NCI-H460 (cell line): ENCODE results near the gene GSS. TPM values are rescaled to one million over a fixed set of nuclear protein-coding genes. Genes with fewer than 3 reads are reported as not detected.

Experiments
- DNase-seq: peaks from one replicate; pipeline ENCODE4 v3.0.0-alpha.2; 2016; ENCODE audit warnings: low read depth; ENCODE audit errors: extremely low read depth
- total RNA-seq: library from RNA; depleted of rRNA; stranded (reverse); fragments of >200 nt; shearing (Covaris generic); gene quantifications from 2 replicates; pipeline ENCODE4 v1.2.3, GENCODE V29; 2014

The GSS gene
- total RNA-seq, 1 experiment from 2014 or later: 100.0 TPM

DNA sequence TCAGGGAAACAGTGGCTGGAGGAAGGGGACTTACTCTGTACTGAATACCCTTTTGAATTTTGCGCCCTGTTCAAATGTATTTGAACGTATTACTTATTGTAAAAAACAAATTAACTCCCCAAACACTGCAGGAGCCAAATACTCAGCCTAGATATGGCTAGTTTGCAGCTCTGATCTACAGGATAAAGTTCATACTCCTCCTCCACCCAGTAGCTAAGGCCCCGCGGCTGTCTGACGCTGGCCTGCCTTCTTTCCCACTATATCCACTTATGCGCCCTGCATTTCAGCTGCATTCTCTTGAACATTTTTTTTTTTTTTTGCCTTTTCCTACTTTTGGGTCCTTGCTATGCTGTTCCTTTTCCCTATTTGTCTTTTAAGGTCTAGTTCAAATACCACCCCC, 6.5 kb downstream of the GSS start:
- no peak for DNase-seq

DNA sequence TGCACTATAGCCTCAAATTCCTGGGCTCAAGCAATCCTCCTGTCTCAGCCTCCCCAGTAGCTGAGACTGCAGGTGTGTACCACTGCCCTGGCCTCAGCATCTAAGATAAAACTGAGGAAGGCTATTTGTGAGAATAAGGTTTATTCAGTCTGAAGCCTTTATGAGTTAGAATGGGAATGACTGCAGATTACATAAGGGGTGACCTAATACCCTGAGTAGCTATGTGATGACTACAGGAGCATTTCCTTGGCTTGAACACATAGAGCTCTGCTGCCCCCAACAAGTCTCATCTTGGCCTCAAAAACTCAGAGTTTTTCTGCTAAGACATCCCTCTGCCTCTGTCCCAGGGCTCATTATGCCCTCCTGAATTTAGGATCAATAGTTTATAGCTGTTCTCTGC, 7.6 kb downstream of the GSS start:
- no peak for DNase-seq

DNA sequence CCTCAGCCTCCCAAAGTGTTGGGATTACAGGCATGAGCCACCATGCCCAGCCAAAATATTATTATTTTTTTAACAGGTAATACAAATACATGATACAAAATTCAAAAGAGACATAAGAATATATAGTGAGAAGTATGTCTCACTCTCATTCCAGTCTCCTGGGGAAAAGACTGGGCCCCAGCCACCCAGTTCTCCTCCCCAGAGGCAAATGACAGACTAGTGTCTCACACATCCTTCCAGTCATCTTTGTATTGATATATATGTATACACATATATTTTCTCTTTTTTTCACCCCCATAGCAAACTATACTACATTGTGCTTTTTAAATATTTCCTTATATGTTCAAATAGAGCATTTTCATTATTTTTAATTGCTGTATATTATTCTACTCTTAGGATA, 8.3 kb downstream of the GSS start:
- DNase-seq: no peak

DNA sequence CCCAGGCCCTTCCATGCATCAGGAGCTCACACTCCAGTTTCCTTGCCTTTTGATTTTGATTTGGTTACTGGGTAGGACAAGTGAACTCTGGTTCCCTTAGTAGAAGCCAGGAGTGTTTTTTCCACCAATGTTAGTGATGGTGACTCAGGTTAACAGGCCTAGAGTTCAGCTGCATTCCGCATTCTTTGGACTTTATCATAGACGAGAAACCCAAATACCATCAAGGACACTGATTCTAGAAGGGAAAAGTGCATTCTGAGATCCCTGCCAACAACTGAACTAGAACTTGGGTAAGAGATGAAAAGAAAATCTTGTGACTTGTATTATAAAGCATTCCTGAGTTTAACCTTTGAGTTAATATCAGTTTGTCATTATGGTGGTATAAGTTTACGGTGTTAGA, 8.9 kb downstream of the GSS start:
- DNase-seq: no peak

DNA sequence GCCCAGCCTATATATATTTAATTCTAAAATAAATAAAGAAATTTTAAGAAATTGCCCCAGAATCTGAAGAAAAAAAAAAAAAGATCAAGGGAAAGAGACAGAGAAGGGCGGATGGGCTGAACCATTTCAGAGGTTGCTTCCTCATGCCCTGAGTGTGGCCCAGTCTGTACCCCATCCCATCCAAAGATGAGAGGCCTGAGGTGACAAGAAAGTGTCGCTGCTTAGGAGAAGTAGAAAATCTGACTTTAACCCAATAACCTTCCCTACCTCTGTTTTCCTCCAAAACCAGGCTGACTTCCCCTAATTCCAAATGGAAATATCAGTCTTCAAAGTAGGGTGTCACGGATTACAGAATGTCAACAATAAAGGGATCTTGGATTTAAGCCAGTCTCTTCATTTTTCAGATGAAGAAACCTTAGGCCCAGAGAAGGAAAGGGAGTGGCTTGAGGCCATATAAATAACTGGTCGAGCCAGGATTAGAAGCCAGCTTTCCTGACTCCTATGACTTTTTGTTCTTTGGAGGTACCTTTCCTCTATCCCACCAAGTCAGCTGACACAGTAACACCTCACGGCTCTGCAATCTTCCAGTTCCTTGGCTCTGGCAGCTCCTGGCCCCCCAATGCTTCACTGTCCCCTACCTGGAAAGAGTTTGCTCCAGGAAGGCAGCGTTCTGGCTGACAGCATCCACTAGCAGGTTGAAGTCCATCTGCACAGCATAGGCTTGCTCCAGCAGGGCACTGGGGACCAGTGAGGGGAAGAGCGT, 10.1 kb downstream of the GSS start:
- DNase-seq: no peak

DNA sequence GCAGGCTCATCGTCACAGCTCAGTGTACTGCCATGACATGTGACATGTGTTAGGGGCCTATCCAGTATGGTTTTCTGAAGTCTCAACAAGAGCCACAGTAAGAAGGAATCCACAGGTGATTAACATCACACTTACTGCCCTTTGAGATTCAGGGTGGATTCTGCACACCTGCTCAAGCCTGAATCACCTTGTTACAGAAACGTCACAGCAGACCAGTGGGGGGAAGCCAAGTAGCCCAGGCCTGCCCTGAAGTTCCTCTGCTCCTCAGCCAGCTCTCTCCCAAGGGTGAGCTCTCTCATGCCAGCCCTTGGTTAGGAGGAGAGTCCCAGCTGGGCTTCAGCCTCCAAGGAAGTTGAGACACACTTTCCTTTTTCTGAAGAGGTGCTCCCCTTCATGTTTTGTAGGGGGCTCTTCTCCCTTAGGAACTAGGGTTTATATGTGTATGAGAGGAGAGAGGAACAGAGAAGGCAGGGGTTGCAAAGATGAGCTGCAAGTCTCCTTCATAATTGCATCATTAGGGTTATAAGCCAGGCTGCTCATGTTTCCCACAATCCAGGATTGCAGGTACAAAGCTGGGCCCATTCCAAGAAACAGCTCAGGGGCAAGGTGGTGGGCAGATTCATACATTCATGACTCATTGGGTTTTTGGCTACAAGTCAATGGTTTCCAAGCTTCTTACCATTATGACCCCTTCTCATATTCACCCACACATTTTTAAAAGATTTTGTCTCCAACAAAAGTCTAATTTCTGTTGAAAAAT, 11.6 kb downstream of the GSS start:
- DNase-seq: no peak

DNA sequence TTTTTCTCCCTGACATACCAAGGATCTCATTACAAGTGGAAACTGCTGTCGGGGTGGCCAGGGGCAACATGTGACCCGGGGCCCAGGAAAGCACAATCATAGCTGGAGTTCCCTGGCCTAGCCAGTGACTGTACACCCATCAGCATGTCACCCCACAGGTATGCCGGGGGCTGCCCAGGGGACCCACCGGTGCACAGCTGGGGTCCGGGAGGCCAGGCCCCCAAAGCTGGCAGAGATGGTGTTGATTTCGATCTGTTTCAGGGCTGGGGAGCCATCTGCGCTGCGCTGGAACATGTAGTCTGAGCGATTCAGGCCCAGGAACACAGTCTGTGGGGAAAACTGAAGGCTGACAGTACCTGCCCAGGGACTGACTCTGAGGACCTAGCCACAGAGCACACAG, 13.3 kb downstream of the GSS start:
- DNase-seq: no peak

DNA sequence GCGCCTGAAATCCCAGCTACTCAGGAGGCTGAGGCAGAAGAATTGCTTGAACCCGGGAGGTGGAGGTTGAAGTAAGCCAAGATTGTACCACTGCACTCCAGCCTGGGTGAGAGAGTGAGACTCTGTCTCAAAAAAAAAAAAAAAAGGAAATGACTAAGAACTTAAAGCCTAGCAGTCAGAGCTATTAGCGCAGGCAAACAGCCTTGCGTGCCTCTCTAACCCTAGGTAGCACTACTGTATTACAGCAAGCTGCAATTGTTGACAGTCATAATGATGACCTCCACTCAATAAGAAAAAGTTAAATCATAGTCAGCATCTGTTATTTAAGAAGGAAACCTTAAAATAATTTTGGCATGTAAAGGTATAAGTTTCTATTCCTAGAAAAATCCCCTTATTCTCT, 14.4 kb downstream of the GSS start:
- no peak for DNase-seq

DNA sequence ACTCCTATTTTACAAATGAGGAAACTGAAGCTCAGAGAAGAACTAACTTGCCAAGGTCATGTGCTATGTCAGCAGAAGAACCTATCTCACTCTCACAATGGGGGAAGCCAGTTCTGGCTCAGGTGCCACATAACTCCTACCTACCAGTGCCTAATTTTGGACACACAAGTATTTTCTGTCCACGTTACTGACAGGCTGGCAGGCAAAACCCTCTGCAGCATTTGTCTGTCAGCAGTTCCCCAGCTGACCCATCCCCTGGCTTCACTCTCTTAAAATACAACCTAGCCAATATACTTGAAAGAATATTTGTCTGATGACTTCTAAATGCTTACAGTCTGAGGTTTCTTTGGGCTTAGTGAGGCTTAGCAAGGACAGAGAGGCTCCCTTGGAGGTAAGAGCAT, 15.5 kb downstream of the GSS start:
- DNase-seq: no peak

DNA sequence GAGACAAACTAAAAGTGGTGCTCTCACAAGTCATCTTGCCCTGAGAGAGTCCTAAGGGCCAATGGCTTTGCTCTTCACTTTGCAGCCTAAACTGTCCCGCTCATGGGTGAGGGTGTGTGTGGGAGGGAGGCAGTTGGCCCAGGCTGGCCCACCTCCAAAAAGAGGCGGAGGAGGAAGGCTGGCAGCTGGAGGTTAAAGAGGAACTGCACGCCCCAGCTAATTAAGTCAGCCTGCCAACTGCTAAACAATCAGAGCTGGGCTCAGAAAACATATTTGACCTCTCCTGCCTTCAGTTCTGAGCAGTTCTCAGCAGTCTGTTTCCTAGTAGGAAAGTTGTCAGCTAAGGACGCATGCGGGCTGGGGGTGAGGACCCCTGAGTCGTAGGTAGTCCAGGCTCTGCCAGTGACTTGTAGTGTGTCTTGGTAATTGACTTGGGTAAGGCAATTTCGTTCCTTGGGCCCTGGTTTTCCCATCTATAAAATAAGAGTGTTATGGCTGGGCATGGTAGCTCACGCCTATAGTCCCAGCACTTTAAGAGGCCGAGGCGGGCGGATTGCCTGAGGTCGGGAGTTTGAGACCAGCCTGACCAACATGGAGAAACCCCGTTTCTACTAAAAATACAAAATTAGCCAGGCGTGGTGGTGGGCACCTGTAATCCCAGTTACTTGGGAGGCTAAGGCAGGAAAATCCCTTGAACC, 17.0 kb downstream of the GSS start:
- DNase-seq: no peak

DNA sequence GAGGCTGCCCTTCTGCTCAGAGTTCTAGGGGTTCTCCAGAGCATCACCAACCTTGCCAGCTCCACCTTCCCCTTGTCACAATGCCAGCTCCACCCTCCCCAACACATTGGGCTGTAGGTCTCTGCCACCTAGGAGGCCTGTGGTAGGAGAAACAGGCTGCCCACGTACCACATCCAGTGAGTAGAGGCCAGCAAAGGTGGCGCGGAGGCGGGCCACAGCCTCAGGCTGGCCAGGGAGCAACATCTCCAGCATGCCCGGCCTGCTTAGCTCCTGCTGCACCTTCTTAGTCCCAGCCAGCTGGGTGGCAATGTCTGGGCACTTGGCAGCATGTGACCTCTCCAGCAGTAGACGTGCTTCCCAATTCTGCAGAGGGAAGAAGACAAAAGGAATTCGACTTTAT, 23.8 kb downstream of the GSS start:
- DNase-seq: no peak

DNA sequence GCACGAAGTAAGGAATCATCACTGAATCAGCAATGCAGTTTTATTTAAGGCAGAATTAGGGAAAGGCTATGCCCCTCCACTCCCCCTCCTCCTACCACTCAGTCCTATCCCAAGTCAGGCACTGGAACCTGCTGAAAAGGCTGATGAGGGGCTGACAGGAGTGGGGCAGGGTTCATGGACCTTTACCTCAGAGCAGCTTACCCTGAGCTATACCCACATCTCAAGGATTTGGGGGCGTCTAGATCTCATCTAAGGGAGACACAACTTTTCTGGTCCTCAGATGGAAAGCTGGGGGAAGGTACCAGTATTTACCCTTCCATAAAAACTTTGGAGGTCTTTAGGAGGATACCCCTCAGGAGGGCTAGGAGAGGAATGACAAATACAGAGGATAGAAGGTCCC, 27.2 kb downstream of the GSS start:
- DNase-seq: no peak

DNA sequence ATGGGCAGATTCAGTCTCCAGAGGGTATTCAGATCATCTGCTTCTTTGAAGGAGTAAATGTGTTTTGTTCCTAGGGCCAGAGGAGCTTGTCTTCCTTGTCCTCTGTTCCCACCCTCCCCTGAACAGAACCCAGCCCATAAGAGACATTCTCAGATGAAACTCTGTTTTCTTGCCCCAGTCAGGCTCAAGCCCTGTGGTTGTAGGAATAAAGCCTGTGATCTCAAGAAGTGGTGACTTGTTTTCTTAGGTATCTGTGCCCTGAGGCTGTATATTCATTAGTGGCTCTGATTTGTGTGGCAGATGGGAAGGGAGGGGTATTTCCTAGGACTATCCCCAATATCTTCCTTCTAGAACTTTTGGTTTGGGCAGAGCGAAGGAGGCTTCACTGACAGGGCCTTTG, 27.9 kb downstream of the GSS start:
- no peak for DNase-seq

DNA sequence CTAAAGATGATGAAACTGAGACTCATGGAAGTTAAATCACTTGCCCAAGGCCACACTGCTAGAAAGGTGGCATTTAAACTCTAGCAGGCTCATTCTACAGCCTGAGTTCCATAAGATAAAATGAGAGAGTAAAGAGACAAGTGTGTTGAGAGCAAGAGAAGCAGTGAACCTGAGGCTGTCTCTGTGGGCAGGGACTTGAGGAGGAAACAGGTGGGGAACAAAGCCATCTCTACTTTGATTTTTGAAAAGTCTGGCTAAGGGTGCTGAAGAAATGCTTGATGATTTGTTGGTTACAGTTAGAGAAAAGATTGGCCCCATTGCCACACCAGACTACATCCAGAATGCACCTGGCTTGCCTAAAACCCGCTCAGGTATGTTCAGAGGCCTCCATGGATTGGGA, 29.0 kb downstream of the GSS start:
- DNase-seq: no peak

DNA sequence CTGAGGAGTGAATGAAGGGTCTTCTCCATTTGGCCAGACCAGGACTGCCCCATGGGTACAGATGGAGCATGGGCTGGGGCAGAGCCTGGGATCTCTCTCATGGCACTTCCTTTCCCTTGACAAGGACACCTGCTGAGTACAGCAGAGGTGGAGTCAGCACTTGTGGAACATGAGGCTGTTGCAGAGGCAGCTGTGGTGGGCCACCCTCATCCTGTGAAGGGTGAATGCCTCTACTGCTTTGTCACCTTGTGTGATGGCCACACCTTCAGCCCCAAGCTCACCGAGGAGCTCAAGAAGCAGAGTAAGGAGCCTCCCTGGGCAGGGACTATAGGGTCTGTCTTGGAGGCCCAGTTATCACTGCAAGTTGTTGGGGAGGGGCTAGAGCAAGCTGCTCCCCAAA, 29.6 kb downstream of the GSS start:
- DNase-seq: no peak

DNA sequence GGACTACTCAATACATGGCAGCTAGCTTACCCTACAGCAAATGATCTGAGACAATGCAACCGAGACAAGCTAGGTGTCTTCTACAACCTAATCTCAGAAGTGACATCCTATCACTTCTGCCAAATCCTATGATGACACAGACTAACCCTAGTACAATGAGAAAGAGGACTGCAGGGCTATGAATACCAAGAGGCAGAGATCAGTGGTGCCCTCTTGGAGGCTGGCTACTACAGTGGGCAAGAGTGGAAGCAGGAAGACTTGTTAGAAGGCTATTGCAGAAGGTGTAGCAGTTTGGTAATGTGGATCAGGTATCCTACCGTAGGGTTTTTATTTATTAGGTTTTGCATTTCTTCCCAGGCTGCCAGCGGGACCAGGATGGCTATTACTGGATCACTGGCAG, 30.3 kb downstream of the GSS start:
- no peak for DNase-seq

DNA sequence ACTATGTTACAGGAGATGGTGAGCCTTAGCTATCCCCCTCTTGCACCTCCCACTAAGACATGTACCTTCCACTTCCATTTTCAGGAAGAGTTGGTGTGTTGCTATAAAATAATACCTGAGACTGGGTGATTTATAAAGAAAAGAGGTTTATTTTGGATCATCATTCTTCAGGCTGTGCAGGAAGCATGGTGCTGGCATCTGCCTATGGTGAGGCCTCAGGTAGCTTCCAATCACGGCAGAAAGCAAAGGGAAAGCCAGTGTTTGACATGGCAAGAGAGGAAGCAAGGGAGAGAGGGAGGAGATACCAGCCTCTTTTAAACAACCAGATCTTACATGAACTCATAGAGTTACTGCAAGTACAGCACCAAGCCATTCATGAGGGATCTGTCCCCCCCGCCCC, 32.2 kb downstream of the GSS start:
- DNase-seq: no peak

DNA sequence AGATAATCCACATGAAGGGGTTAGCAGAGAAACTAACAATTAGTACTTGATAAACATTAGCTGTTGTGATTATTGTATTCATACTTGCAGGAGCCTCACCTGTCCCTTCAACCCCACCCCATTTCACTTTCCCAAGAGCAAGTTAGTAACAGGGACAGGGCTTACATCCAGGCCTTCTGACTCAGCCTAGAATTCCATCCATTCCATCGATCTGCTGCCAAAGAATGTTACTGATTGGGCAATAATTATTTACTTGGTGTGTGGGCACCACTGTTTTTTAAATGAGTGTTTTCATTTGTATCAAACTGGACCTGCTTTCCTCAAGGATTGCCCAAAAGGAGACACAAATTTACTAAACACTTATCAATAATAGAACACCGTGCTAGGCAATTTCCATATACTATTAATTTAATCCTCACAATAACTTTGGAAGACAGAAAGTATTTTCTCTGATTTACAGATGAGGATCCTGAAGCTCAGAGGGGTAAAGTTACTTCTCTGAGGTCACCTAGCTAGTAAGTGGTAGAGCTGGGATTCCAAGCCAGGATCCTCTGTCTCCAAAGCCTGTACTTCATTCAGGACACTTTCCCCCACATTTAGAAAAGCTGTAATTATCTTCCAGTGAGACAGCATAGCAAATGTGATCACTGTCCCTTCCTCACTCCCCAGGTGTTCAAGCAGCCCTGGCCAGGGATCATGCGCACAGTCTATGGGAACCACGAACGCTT, 32.8 kb downstream of the GSS start:
- peak; percentile 64 for DNase-seq

DNA sequence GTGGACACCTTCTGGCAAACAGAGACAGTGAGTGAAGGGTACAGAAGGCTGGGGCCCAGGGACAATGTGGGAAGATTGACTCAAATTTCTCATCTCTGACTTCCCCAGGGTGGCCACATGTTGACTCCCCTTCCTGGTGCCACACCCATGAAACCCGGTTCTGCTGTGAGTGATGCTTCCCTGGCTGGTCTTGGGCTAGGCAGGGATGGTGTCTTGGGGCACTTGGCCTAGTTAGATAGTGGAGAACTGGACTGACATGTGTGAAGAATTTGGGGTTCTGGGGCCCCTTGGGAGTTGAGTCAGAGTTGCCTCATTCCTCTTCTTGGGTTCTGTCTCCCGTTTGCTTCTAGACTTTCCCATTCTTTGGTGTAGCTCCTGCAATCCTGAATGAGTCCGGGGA, 34.2 kb downstream of the GSS start:
- DNase-seq: no peak

DNA sequence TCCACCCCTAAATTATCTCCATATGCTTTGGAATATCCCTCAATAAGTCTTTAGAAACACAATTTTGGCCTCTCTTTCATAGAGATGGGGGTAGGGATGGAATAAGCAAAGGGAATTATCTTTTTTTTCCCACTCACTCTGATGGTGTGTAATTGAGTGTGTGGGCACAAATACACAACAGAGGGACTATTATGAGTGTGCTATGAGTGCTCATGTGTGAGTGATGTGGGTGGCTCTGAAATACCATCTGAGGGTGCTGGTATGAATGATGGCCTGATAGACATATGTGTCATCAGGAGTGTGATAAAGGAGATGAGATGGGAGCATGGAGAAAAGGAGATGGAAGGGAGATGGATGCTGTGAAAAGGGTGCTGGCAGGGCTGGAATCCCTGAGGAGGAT, 35.6 kb downstream of the GSS start:
- DNase-seq: no peak

DNA sequence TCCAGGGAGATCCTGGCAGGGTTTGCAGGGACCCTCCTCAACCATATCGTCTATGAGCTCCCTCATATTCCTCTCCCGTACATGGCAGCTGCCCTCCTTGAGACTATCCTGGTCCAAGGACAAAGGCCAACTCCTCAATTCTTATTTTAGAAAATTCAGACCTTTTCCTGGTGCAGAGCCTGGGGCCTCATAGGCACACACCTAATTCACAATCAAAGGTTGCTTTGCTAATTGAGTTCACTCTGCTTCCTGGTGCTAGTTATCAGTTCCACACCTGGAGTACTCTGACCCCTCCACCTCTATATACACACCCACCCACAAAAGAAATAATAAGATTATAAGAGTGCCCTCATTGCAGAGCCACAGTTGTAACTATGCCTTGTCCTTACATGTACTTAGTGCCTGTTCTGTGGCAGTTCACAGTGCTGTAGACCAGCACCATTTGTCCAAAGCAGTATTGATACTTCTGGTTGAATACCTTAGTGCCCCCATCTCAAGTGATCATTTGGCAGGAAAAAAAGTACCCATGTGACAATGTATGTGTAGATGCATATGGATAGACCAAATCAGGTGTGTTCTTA, 38.7 kb downstream of the GSS start:
- DNase-seq: no peak
